ENCODE measurements around the gene LGALS3BP. TPM values are rescaled to one million over a fixed set of nuclear protein-coding genes. Genes with fewer than 3 reads are reported as not detected.

The LGALS3BP gene
- total RNA-seq, 1 experiment from 2014 or later, result 361 TPM

DNA sequence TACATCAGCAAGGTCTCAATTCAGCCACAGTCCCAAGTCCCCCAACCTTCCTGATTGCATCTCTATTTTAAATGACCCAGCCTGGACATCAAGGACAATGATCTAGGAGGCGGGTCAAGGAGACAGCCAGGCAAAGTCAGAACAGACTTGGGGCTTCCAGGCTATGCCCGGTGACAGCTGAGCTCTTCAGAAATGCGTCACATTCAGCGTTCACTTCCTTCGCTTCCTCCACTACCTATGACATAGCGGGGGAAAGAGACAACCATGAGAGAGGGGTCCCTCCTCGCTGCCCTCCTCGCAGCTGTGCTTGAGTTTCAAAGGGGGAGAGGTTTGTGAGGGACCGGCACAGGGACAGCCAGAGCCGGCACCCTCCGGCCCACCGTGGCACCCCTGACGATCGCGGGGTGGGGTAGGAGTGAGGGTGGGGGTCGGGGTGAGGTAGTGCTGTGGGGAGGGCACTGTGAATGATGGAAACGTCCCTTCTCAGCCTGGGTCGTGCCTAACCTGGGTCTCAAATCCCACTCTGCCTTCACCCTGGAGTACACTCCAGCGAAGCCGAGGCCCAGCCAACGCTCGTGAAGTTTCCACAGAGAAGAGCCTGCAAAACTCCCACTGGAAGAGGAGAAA lies 12.3 kb upstream of the LGALS3BP start:
- H3K27ac ChIP-seq (ENCODE audit: low read length), result no peak overlapping the region
- intact Hi-C loops (cut with micrococcal nuclease; ENCODE audit: unreplicated experiment), result no loop called here
- no peaks in the 10 kb centered on the region for H3K27me3 ChIP-seq (ENCODE audit: control insufficient read depth, insufficient read depth, low read length)
- ATAC-seq, result no peak
- POLR2A ChIA-PET, result no interaction called here
- H3K4me1 ChIP-seq (ENCODE audit: control insufficient read depth, insufficient read depth, low read length), result peaks cover 2% of the 10 kb centered on the region; the same call in 1 of the 2 replicates
- in situ Hi-C loops (cut with HindIII; ENCODE audit: low pct_unique_long_range_greater_than_20kb, low sequenced_read_pairs), result no loop called here
- no peaks in the 10 kb centered on the region for H3K9me3 ChIP-seq (ENCODE audit: control insufficient read depth, insufficient read depth, low read depth, low read length)
- CTCF ChIA-PET, result no interaction called here
- DNase-seq (ENCODE audit: low read depth, low spot score), result no peak
- H3K36me3 ChIP-seq (ENCODE audit: control insufficient read depth, insufficient read depth, low read length), result peaks cover 8% of the 10 kb centered on the region
- TF ChIP-seq CTCF (IDR thresholded peaks at IDR 0.05) (no peak), REST (IDR thresholded peaks at IDR 0.05; ENCODE audit: insufficient read depth in 1 of 2, low read depth in 2 of 2, low read length in 1 of 2) (no peak), TCF7L2 (IDR thresholded peaks at IDR 0.05; ENCODE audit: low read depth, low read length) (no peak)
- no peak overlapping the region for H3K4me3 ChIP-seq (ENCODE audit: low read depth in 2 of 2, low read length in 2 of 2)
- BruUV-seq (replicated peaks), result no TSS peak

DNA sequence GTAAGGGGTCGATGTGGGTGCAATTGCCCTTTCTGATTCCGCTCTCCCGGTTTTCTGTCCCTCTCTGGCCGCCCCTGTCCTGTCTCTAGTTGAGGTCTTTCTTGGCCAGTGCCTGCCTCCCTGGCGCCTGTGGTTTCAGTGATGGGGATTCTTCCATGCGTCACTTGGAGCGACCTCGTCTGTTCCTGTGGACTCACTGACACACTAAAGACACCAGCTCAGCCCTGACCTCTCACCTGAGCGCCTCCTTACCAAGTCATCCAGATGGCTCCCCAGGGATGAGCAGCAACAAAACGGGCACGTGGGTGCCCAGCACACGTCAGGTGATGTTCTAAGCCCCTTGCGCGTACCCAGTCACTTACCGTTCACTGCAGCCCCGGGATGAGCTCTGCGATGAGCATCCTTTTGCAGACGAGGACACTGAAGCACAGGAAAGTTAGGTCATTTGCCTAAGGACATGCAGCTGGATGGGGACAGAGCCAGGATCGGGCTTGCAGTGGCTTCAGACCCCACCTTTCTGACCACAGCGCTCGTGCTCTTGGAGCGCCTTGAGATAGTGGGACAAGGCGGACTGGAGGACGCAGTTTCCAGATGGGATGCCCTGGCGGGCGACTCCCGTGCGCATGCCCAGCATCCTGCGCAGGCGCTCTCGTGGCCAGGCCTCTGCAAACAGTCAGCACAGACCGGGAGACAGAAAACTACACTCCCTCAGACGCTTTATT lies 11.5 kb upstream of the LGALS3BP start:
- POLR2A ChIA-PET, result no interaction called here
- in situ Hi-C loops (cut with HindIII; ENCODE audit: low pct_unique_long_range_greater_than_20kb, low sequenced_read_pairs), result no loop called here
- CTCF ChIA-PET, result no interaction called here
- no peak for DNase-seq (ENCODE audit: low read depth, low spot score)
- Histone ChIP-seq H3K4me1 (ENCODE audit: control insufficient read depth, insufficient read depth, low read length) (peaks cover 10% of the 10 kb centered on the region), H3K9me3 (ENCODE audit: control insufficient read depth, insufficient read depth, low read depth, low read length) (no peaks in the 10 kb centered on the region), H3K27ac (ENCODE audit: low read length) (no peak overlapping the region), H3K4me3 (ENCODE audit: low read depth in 2 of 2, low read length in 2 of 2) (no peak overlapping the region), H3K36me3 (ENCODE audit: control insufficient read depth, insufficient read depth, low read length) (peaks cover 8% of the 10 kb centered on the region), H3K27me3 (ENCODE audit: control insufficient read depth, insufficient read depth, low read length) (no peaks in the 10 kb centered on the region)
- intact Hi-C loops (cut with micrococcal nuclease; ENCODE audit: unreplicated experiment), result no loop called here
- TF ChIP-seq TCF7L2 (IDR thresholded peaks at IDR 0.05; ENCODE audit: low read depth, low read length) (no peak), POLR2AphosphoS5 (IDR thresholded peaks at IDR 0.05; ENCODE audit: low read depth, low read length) (no peak), CTCF (IDR thresholded peaks at IDR 0.05) (no peak), SIN3A (IDR thresholded peaks at IDR 0.05; ENCODE audit: borderline replicate concordance, insufficient read depth, low read depth, low read length) (no peak)
- ATAC-seq, result no peak
- no TSS peak for BruUV-seq (replicated peaks)

Data from Panc1 (cell line).